Mucosa of descending colon (tissue), 3 donors: ENCODE measurements around the gene COL11A2. TPM values are rescaled to one million over a fixed set of nuclear protein-coding genes. Genes with fewer than 3 reads are reported as not detected.

Experiments used
- ATAC-seq: fragments of 200-7000 bp; cut with Tn5 transposase; one replicate; pipeline ENCODE4 v1.9.1; 2020; ENCODE audit warnings: mild to moderate bottlenecking, moderate library complexity
- DNase-seq, 3 donors: peaks; one replicate each; pipeline ENCODE4 v3.0.0-alpha.2; 2020
- H3K36me3 ChIP-seq: fragments of 200-600 bp; one replicate; pipeline ENCODE4 v1.8.0; 2021; ENCODE audit warnings: low read depth, mild to moderate bottlenecking
- H3K4me1 ChIP-seq: fragments of 200-600 bp; one replicate; pipeline ENCODE4 v1.8.0; 2021; ENCODE audit warnings: low read depth, mild to moderate bottlenecking
- H3K4me3 ChIP-seq: fragments of 200-600 bp; one replicate; pipeline ENCODE4 v1.8.0; 2021; ENCODE audit warnings: mild to moderate bottlenecking
- H3K9me3 ChIP-seq: fragments of 200-600 bp; one replicate; pipeline ENCODE4 v1.8.0; 2021; ENCODE audit warnings: mild to moderate bottlenecking
- CTCF ChIP-seq: fragments of 200-600 bp; IDR thresholded peaks from one replicate; pipeline ENCODE4 v1.8.0; 2022; ENCODE audit warnings: antibody characterized with exemption, mild to moderate bottlenecking
- intact Hi-C, 2 donors: fragments of 100-400 bp; cut with DNase I in 1 of 2; cut with micrococcal nuclease in 1 of 2; formaldehyde crosslinking; loops; one replicate each; pipeline versions ENCODE4 v1.11.0 to v1.11.1; 2022; cut with DNase I, micrococcal nuclease
- total RNA-seq, 3 donors: library from RNA; stranded (reverse); fragmentation: NEBNext Ultra II Directional in 2 of 3; extraction: Animal tissue kit (Norgen Biotek cat#: 25700) in 2 of 3; gene quantifications; one replicate each; pipeline versions ENCODE4 v1.2.1 to v1.2.4, GENCODE V29; 2021 to 2023
- donor health status: DM: no; HTN: no; CAD: no; lungs with moderate emphysema.
- donor health status: DM: no; HTN: no; CAD: no.
- donor health status: DM: no; HTN: yes; CAD: no.

Gene COL11A2
- total RNA-seq, 3 donors from 2014 or later = 0.27 to 1.1 (median 0.52) TPM

- H3K4me3 ChIP-seq = no peak overlapping the region
- TF ChIP-seq CTCF = no peak
- no peaks in the 10 kb centered on the region for H3K4me1 ChIP-seq
- DNase-seq (no peak), ATAC-seq (no peak)
- H3K9me3 ChIP-seq = no peaks in the 10 kb centered on the region
- intact Hi-C loops = no loop called here
- no peaks in the 10 kb centered on the region for H3K36me3 ChIP-seq
Observed at GRCh38 chr6:33174784-33175183, 17.5 kb downstream of the COL11A2 start.

GRCh38 chr6:33173535-33174180, 18.6 kb downstream of the COL11A2 start:
- Histone ChIP-seq H3K9me3 (no peaks in the 10 kb centered on the region), H3K4me3 (no peak overlapping the region), H3K4me1 (no peaks in the 10 kb centered on the region), H3K36me3 (no peaks in the 10 kb centered on the region)
- intact Hi-C loops = no loop called here
- ATAC-seq (no peak), DNase-seq (no peak)
- no peak for TF ChIP-seq CTCF

- peak in 1 of 3 donors; percentile 40 for DNase-seq
- no peak overlapping the region for H3K4me3 ChIP-seq
- H3K4me1 ChIP-seq = no peaks in the 10 kb centered on the region
- intact Hi-C loops = no loop called here
- H3K36me3 ChIP-seq = no peaks in the 10 kb centered on the region
- no peaks in the 10 kb centered on the region for H3K9me3 ChIP-seq
- ATAC-seq = peak; percentile 51
- TF ChIP-seq CTCF = peak; percentile 15
Observed at GRCh38 chr6:33172688-33173534, 19.4 kb downstream of the COL11A2 start.

- intact Hi-C loops = no loop called here
- DNase-seq (no peak), ATAC-seq (no peak)
- no peak for TF ChIP-seq CTCF
- Histone ChIP-seq H3K4me1 (no peaks in the 10 kb centered on the region), H3K36me3 (no peaks in the 10 kb centered on the region), H3K4me3 (no peak overlapping the region), H3K9me3 (no peaks in the 10 kb centered on the region)
Observed at GRCh38 chr6:33171880-33172687, 20.2 kb downstream of the COL11A2 start.

GRCh38 chr6:33171016-33171879, 21.0 kb downstream of the COL11A2 start:
- H3K4me1 ChIP-seq = no peaks in the 10 kb centered on the region
- intact Hi-C loops = no loop called here
- no peak for TF ChIP-seq CTCF
- no peak overlapping the region for H3K4me3 ChIP-seq
- DNase-seq = no peak
- no peaks in the 10 kb centered on the region for H3K36me3 ChIP-seq
- ATAC-seq = no peak
- no peaks in the 10 kb centered on the region for H3K9me3 ChIP-seq
